ENCODE measurements around the gene B4GALNT1. TPM values are rescaled to one million over a fixed set of nuclear protein-coding genes. Genes with fewer than 3 reads are reported as not detected.

B4GALNT1 gene
- polyA plus RNA-seq, 1 donor (not counting 4 experiments of a cell fraction or from before 2014, with no cell fraction given): 0.08 TPM

- Histone ChIP-seq H3K4me3 (ENCODE audit: control insufficient read depth in 2 of 3, extremely low read depth in 1 of 3, insufficient read depth in 2 of 3, low read depth in 1 of 3, low read length in 3 of 3) (no peak overlapping the region), H3K4me1 (ENCODE audit: control insufficient read depth, extremely low read depth, insufficient read depth, low read length) (peaks cover 22% of the 10 kb centered on the region), H3K36me3 (ENCODE audit: control insufficient read depth in 2 of 2, extremely low read depth in 1 of 2, insufficient read depth in 2 of 2, low read length in 2 of 2) (peaks cover 16 to 20% of the 10 kb centered on the region in 2 experiments), H4K20me1 (ENCODE audit: control insufficient read depth, extremely low read depth, insufficient read depth, low read length) (no peaks in the 10 kb centered on the region), H3K9me1 (ENCODE audit: control insufficient read depth, extremely low read depth, insufficient read depth, low read length) (peaks cover 6% of the 10 kb centered on the region), H3K27ac (ENCODE audit: control insufficient read depth, insufficient read depth, low read length) (no peak overlapping the region), H3K4me2 (ENCODE audit: control insufficient read depth, extremely low read depth, insufficient read depth, low read depth, low read length) (peak overlapping the region; percentile 100), H3K9ac (ENCODE audit: control insufficient read depth, extremely low read depth, insufficient read depth, low read length) (no peak overlapping the region), H3K9me3 (ENCODE audit: control insufficient read depth, low read depth, low read length) (no peaks in the 10 kb centered on the region), H3K27me3 (ENCODE audit: control insufficient read depth, extremely low read depth, insufficient read depth, low read length) (peaks cover under 1% of the 10 kb centered on the region), H2AFZ (ENCODE audit: control insufficient read depth, low read length) (no peak overlapping the region), H3K79me2 (ENCODE audit: control insufficient read depth, insufficient read depth, low read length) (peaks cover 22% of the 10 kb centered on the region)
- no peak for DNase-seq (ENCODE audit: low read depth, low spot score)
- no peak for FAIRE-seq
- TF ChIP-seq CTCF (optimal IDR thresholded peaks at IDR 0.05 in 1 of 3, IDR thresholded peaks at IDR 0.05 in 1 of 3, conservative IDR thresholded peaks at IDR 0.05 in 1 of 3; ENCODE audit: extremely low read depth in 1 of 3, insufficient read depth in 2 of 3, low read length in 3 of 3) (no peak), EZH2 (IDR thresholded peaks at IDR 0.05; ENCODE audit: low read length) (no peak)
- dilution Hi-C loops (cut with MboI; ENCODE audit: extremely low pct_ligation_motif_present, low sequenced_read_pairs): loop anchor here (25.0 kb wide), 1 partner anchor 144 kb away; the partner anchor contains the start of genes AGAP2 and TSPAN31
Observed at GRCh38 chr12:57593187-57593586, 39.8 kb downstream of the B4GALNT1 start.

- TF ChIP-seq EZH2 (IDR thresholded peaks at IDR 0.05; ENCODE audit: low read length): no peak
- no peak for TF ChIP-seq CTCF (optimal IDR thresholded peaks at IDR 0.05 in 1 of 3, IDR thresholded peaks at IDR 0.05 in 1 of 3, conservative IDR thresholded peaks at IDR 0.05 in 1 of 3; ENCODE audit: extremely low read depth in 1 of 3, insufficient read depth in 2 of 3, low read length in 3 of 3)
- peaks cover 22% of the 10 kb centered on the region for H3K79me2 ChIP-seq (ENCODE audit: control insufficient read depth, insufficient read depth, low read length)
- H3K4me2 ChIP-seq (ENCODE audit: control insufficient read depth, extremely low read depth, insufficient read depth, low read depth, low read length): peak overlapping the region; percentile 100
- peaks cover 6% of the 10 kb centered on the region for H3K9me1 ChIP-seq (ENCODE audit: control insufficient read depth, extremely low read depth, insufficient read depth, low read length)
- H3K9ac ChIP-seq (ENCODE audit: control insufficient read depth, extremely low read depth, insufficient read depth, low read length): no peak overlapping the region
- dilution Hi-C loops (cut with MboI; ENCODE audit: extremely low pct_ligation_motif_present, low sequenced_read_pairs): loop anchor here (25.0 kb wide), 1 partner anchor 145 kb away; the partner anchor contains the start of genes AGAP2 and TSPAN31
- peak overlapping the region; percentile 86 to 87 (median 86) for H3K4me3 ChIP-seq (ENCODE audit: control insufficient read depth in 2 of 3, extremely low read depth in 1 of 3, insufficient read depth in 2 of 3, low read depth in 1 of 3, low read length in 3 of 3)
- DNase-seq (ENCODE audit: low read depth, low spot score) (no peak), FAIRE-seq (no peak)
- H3K9me3 ChIP-seq (ENCODE audit: control insufficient read depth, low read depth, low read length): no peaks in the 10 kb centered on the region
- H3K36me3 ChIP-seq (ENCODE audit: control insufficient read depth in 2 of 2, extremely low read depth in 1 of 2, insufficient read depth in 2 of 2, low read length in 2 of 2): peaks cover 12 to 18% of the 10 kb centered on the region in 2 experiments
- H3K27ac ChIP-seq (ENCODE audit: control insufficient read depth, insufficient read depth, low read length): no peak overlapping the region
- H4K20me1 ChIP-seq (ENCODE audit: control insufficient read depth, extremely low read depth, insufficient read depth, low read length): no peaks in the 10 kb centered on the region
- H3K4me1 ChIP-seq (ENCODE audit: control insufficient read depth, extremely low read depth, insufficient read depth, low read length): peaks cover 22% of the 10 kb centered on the region
- H2AFZ ChIP-seq (ENCODE audit: control insufficient read depth, low read length): no peak overlapping the region
- peaks cover 2% of the 10 kb centered on the region for H3K27me3 ChIP-seq (ENCODE audit: control insufficient read depth, extremely low read depth, insufficient read depth, low read length)
Observed at GRCh38 chr12:57592551-57593165, 40.3 kb downstream of the B4GALNT1 start.

Data from keratinocyte (primary cell).